ENCODE data around the gene CTTNBP2. TPM values are rescaled to one million over a fixed set of nuclear protein-coding genes. Genes with fewer than 3 reads are reported as not detected.

Gene CTTNBP2
- total and polyA plus RNA-seq, 2 of the 13 experiments (the other 11 are each of a cell fraction or from before 2014, with no cell fraction given) = not detected

DNA sequence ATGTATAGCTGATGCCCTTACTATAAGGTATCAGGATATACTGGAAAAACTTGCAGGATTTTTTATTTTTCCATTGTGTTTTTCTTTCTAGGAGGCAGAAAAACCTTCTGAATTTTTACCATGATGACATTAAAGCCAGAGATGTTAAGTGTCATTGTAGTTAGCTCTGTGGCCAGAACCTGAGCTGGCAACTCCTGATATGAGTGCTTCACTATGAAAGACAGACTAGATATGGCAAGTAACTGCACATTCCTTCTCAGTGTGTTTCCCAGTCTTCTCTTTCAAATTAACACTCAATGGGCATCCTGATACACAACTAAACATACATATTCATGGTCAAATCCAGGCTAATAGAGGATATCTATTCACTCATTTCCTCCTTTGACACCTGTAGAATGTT is 166.2 kb downstream of the CTTNBP2 start (continued):
- TF ChIP-seq, protein P1, sequence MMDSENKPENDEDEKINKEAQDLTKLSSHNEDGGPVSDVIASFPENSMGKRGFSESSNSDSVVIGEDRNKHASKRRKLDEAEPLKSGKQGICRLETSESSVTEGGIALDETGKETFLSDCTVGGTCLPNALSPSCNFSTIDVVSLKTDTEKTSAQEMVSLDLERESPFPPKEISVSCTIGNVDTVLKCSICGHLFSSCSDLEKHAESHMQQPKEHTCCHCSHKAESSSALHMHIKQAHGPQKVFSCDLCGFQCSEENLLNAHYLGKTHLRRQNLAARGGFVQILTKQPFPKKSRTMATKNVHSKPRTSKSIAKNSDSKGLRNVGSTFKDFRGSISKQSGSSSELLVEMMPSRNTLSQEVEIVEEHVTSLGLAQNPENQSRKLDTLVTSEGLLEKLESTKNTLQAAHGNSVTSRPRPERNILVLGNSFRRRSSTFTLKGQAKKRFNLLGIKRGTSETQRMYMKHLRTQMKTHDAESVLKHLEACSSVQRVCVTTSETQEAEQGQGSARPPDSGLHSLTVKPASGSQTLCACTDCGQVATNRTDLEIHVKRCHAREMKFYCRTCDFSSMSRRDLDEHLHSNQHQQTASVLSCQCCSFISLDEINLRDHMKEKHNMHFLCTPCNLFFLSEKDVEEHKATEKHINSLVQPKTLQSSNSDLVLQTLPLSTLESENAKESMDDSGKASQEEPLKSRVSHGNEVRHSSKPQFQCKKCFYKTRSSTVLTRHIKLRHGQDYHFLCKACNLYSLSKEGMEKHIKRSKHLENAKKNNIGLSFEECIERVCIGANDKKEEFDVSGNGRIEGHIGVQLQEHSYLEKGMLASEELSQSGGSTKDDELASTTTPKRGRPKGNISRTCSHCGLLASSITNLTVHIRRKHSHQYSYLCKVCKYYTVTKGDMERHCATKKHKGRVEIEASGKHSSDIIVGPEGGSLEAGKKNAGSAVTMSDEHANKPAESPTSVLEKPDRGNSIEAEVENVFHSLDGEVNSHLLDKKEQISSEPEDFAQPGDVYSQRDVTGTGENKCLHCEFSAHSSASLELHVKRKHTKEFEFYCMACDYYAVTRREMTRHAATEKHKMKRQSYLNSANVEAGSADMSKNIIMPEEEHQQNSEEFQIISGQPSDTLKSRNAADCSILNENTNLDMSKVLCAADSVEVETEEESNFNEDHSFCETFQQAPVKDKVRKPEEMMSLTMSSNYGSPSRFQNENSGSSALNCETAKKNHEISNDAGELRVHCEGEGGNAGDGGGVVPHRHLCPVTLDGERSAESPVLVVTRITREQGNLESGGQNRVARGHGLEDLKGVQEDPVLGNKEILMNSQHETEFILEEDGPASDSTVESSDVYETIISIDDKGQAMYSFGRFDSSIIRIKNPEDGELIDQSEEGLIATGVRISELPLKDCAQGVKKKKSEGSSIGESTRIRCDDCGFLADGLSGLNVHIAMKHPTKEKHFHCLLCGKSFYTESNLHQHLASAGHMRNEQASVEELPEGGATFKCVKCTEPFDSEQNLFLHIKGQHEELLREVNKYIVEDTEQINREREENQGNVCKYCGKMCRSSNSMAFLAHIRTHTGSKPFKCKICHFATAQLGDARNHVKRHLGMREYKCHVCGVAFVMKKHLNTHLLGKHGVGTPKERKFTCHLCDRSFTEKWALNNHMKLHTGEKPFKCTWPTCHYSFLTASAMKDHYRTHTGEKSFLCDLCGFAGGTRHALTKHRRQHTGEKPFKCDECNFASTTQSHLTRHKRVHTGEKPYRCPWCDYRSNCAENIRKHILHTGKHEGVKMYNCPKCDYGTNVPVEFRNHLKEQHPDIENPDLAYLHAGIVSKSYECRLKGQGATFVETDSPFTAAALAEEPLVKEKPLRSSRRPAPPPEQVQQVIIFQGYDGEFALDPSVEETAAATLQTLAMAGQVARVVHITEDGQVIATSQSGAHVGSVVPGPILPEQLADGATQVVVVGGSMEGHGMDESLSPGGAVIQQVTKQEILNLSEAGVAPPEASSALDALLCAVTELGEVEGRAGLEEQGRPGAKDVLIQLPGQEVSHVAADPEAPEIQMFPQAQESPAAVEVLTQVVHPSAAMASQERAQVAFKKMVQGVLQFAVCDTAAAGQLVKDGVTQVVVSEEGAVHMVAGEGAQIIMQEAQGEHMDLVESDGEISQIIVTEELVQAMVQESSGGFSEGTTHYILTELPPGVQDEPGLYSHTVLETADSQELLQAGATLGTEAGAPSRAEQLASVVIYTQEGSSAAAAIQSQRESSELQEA (CRISPR knock-in tag; IDR thresholded peaks at IDR 0.05; ENCODE audit: not compliant biosample characterization) = no peak
- TF ChIP-seq MTA3 (CRISPR knock-in tag; IDR thresholded peaks at IDR 0.05) = no peak
- no peak for TF ChIP-seq JUND (CRISPR knock-in tag; IDR thresholded peaks at IDR 0.05)
- no peak for TF ChIP-seq FOXJ3 (CRISPR knock-in tag; IDR thresholded peaks at IDR 0.05; ENCODE audit: borderline replicate concordance)
- no peak for TF ChIP-seq ZNF589 (CRISPR knock-in tag; conservative IDR thresholded peaks at IDR 0.05)

DNA sequence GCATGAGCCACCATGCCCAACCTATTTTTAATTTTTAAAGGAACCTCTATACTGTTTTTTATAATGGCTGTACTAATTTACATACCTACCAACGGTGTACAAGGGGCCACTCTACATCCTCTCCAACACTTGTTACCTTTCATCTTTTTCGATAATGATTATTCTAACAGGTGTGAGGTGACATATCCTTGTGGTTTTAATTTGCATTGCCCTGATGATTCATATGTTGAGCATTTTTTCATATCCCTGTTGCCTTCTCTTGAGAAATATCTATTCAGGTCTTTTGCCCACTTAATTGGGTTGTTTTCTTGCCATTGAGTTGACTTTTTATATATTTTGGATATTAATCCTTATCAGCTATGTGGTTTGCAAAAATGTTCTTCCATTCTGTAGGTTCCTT is 167.0 kb downstream of the CTTNBP2 start:
- in situ Hi-C loops (cut with HindIII; ENCODE audit: extremely low pct_ligation_motif_present, low pct_unique_long_range_greater_than_20kb) = loop anchor here (25.0 kb wide), 1 partner anchor 244 kb away; no protein-coding TSS in a partner anchor
- TF ChIP-seq FOXO1 (CRISPR knock-in tag; IDR thresholded peaks at IDR 0.05) (no peak), MXI1 (IDR thresholded peaks at IDR 0.05; ENCODE audit: borderline replicate concordance, low read depth, low read length) (no peak), ZNF761 (CRISPR knock-in tag; conservative IDR thresholded peaks at IDR 0.05) (no peak), YY1 (IDR thresholded peaks at IDR 0.05; ENCODE audit: insufficient read depth, insufficient replicate concordance, low read depth, low read length) (no peak), ZNF557 (CRISPR knock-in tag; IDR thresholded peaks at IDR 0.05) (no peak)

More for the DNA sequence above, 167.0 kb downstream of the CTTNBP2 start:
- POLR2A ChIA-PET = no interaction called here
- DNase-seq (ENCODE audit: low spot score) (no peak), FAIRE-seq (no peak), ATAC-seq (no peak)
- Histone ChIP-seq H3K36me3 (replicated peaks in 1 of 2; ENCODE audit: control insufficient read depth in 1 of 2, insufficient read depth in 2 of 2, low read length in 2 of 2) (no peaks in the 10 kb centered on the region), H3K4me2 (ENCODE audit: low read depth, low read length) (no peak overlapping the region), H3K9me3 (ENCODE audit: low read length) (no peaks in the 10 kb centered on the region), H4K20me1 (ENCODE audit: insufficient read depth, low read length) (no peaks in the 10 kb centered on the region), H2AFZ (ENCODE audit: low read length) (no peak overlapping the region), H3K27ac (ENCODE audit: extremely low read length, insufficient read depth, low read length) (no peak overlapping the region), H3K9ac (ENCODE audit: insufficient read depth, low read depth, low read length) (no peak overlapping the region), H3K27me3 (ENCODE audit: control insufficient read depth in 1 of 2, insufficient read depth in 2 of 2, low read length in 2 of 2) (no peaks in the 10 kb centered on the region), H3K79me2 (ENCODE audit: insufficient read depth, low read length) (no peaks in the 10 kb centered on the region), H3K4me3 (replicated peaks in 1 of 3; ENCODE audit: insufficient read depth in 1 of 3, low read depth in 2 of 3, low read length in 3 of 3) (no peak overlapping the region), H3K4me1 (ENCODE audit: insufficient read depth, low read length) (no peaks in the 10 kb centered on the region)
- 4% methylated on average over 2 of the region's 2 CpGs for WGBS (ENCODE audit: low lambda C conversion rate)
- BruUV-seq (replicated peaks) = no TSS peak
- intact Hi-C loops (cut with micrococcal nuclease; ENCODE audit: unreplicated experiment) = no loop called here
- CTCF ChIA-PET (ENCODE audit: low intra/inter-chr PET ratio, low total read pairs) = no interaction called here

Measured in HepG2 (cell line).